Erythroblast (primary cell): Measurements from ENCODE around the gene SLC38A11.

ENCODE experiments used
- DNase-seq, 2 experiments: peaks; one replicate each; lab custom pipeline; 2025; lab: John Stamatoyannopoulos, UW
- GATA1 ChIP-seq: IDR thresholded peaks from 2 replicates; pipeline ENCODE4 v1.6.1; 2011; ENCODE audit warnings: low read depth, mild to moderate bottlenecking, control low read depth, low read length, moderate library complexity
- POLR2A ChIP-seq: IDR thresholded peaks from 2 replicates; pipeline ENCODE4 v1.6.1; 2011; ENCODE audit warnings: mild to moderate bottlenecking, low read length

The SLC38A11 gene

DNA sequence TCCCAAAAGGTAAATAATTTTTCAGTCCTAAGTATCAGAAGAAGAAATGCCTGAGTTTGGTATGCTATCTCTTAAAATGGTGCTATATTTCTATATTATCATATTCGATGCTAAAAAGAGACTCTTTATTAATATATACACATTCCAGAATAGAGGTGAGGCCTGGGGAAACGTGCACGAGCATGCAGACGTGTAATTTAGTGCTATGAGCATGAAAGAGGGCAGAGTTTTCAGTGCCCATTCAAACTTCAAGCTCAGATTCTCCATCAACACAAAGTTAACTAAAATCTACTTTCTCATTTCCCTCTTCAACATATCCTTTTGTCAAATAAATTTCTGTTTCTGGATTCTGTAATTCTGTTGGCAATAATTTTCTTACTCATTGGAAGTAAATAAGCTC, 108.0 kb downstream of the SLC38A11 start:
- no peak for DNase-seq
- no peak for TF ChIP-seq GATA1
- TF ChIP-seq POLR2A = no peak

DNA sequence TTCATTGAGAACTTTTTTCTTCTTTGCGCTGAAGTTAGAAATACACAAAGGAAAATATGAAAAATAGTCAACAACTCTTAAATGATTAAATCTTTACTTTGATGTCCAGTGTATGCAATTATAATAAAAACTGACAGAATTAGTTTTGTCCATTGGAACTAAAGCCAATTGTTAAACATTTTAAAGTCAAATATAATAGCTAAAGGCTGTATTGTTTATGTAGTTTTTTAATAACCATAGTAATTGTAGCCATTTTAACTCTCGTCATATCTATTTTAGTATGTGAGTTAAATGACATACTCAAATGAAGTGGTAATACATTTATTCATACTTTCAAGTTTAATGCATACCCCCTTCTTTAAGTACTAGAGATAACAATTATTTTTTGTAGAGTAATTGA, 109.0 kb downstream of the SLC38A11 start:
- TF ChIP-seq GATA1 (no peak), POLR2A (no peak)
- no peak for DNase-seq
